CD4-positive, alpha-beta T cell treated with Interleukin-15 for 1 hour (primary cell): ENCODE results near the gene CNGB1.
"Not testable (repeated sequence)": the region's sequence is repeated elsewhere in the genome, so short reads cannot be mapped to it uniquely, and the experiment has no call there.

Experiments used
- DNase-seq: peaks from one replicate; pipeline ENCODE4 v3.0.0-alpha.2; 2020

CNGB1 gene

DNA sequence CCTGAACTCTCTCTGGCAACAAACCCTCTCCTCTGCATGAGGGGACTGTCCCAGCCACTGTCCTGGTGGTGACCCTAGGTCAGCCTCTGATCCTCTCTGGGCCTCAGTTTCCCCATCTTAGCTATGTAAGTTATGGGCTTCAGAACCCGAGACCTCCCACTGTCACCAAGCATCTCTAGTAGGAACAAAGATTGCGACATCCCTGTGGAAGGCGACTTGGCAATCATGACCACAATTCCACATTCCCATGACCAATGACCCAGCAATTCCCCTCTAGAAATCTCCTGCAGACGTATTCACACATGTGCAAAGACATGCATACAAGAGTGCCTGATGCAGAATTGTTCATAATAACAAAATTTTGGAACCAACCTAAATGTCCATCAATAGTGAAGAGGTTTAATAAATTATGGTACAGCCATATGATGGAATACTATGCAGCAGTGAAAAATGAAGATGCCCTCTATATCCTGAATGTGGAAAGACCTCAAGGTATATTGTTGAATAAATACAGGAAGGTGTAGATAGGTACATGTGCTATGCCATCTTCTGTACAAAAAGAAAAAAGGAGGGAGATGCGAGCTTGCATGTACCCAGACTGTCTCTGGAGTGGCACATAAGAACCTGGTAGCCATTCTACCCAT, 21.2 kb downstream of the CNGB1 start:
- DNase-seq = no peak

DNA sequence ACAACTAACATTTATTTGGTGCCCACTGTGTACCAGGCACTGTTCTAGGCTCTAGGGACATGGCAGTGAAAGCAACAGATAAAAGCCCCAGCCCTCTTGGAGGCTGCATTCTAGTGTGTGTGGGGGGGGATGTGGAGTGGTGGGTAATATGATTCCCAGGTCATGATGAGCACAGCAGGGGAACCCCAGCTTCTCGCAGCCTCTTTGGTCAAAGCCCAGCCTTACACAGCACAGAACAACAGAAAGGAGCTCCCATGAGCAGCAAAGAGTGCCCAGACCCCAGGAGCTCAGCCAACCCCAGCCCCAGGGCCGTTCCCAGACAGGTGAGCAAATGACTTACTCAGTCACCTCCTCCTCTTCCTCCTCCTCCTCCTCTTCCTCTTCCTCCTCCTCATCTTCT, 21.9 kb downstream of the CNGB1 start:
- no peak for DNase-seq

DNA sequence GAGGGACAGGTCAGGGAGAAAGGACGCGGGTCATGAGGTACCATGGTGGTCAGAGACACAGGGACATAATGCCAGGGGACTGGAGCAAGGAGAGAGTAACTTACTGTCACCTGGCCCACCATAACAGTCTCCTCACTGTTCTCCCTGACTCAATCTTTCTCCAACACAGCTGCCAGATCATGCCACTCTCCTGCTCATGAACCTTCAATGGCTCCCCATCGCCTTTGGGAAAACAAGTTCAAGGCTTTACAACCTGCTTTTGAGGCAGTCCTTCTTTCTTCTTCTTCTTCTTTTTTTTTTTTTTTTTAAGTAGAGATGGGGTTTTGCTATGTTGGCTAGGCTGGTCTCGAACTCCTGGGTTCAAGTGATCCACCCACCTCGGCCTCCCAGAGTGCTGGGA, 22.9 kb downstream of the CNGB1 start:
- DNase-seq = no peak

DNA sequence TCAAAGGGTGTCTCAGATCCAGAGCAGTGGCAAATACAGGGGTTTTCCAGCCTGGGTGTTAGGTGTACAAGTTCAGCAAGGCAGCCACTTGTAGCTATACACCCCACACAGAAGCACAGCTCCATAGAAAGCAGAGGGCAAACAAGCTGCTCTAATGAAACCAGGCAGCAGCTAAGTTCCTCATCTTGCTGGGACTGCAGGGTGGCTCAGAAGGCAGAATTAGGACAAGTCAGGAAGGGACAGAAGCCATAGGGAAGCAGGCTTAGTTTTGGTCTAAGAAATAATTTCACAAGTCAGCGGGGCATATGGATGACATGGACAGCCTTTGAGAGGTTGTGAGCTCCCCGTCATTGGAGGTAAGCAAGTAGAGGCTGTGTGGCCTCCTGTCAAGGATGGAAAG, 23.7 kb downstream of the CNGB1 start:
- no peak for DNase-seq

DNA sequence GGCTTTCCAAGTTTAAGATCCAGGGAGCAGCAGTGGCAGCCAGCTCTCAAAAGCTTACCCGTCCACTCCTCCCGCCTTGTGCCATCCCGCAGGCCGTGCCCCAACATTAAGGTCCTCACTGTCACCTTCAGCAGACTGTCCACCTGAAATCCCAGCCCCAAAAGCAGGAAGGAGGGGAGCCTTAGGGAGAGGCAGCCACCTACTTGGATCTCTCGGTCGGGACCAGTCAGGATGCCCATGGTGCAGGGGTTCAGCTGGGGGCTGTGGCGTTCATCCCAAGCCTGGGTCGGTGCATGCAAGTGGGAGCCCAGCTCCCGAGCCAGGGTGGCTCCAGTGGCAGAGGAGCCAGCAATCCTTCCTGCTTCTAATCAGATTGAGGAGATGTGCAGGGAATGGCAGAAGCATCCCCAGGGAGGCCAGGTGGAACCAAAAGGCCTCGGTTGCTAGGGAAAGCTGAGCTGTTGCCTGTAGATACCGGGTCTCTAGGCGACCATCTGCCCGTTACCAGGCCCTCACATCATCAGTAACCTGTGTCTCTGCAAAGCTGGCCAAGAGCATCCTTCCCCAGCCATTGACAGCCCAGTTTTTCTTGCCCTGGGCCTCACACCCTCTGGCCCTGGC, 24.6 kb downstream of the CNGB1 start:
- no peak for DNase-seq

DNA sequence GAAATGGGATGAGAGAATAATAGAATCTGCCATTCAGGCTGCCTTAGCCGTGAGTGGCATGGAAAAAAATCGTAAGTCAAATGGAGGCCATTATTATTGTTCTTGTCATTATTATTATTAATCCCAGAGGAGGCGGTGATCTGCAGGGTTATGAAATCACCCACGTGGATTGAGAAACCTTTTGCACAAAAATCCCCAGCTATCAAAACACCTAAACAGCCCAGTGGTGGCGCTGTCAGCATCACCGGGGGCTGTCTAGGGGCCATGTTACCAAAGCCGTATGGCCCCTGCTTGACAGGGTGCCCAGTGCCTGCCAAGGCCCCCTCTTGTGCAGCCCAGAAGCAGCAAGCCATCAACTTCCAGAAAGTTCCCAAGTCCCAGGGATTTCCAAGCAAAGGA, 25.2 kb downstream of the CNGB1 start:
- DNase-seq = no peak

DNA sequence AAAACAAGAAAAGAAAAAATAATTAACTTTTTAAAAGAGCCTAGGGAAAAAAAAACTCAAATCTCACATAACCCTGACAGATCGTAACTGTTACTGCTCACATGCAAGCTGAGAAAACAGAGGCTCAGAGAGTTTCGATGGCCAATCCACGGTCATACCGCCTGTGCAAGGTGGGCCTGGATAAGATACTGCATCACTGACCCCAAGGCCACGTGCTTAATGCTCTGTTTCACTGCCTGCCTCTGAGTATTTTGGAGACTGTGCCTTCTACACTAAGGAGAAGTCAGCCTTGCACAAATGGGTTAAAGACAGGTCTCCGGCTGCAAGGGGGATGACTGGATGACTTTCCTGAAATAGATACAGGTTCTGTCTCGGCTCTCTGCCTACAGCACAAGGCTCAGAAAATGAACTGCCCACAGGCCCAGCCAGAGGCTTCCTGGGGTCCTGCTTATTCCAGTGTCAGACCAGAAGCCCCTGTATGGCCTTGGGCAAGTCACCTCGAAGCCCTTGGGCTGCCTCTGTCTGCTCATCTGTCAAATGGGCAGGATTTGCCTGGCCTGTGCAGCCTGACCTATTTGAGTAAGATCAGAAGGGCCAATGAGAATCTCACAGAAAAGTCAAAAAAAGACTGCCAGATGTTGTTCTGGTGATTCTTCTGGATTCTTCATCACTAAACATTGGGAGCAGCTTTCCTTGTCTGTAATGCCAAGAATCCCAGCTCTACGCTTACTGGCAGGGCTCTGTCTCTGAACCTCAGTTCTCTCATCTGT, 25.8 kb downstream of the CNGB1 start:
- no peak for DNase-seq

DNA sequence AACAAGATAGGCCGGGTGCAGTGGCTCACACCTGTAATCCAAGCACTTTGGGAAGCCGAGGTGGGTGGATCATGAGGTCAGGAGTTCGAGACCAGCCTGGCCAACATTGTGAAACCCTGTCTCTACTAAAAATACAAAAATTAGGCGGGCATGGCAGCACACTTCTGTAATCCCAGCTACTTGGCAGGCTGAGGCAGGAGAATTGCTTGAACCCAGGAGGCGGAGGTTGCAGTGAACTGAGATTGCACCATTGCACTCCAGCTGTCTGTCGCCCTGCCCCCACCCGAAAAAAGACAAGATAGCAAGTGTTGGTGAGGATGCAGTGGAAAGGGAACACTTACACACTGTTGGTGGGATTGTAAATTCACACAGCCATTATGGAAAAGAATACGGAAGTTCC, 27.5 kb downstream of the CNGB1 start:
- DNase-seq = not testable (repeated sequence)

DNA sequence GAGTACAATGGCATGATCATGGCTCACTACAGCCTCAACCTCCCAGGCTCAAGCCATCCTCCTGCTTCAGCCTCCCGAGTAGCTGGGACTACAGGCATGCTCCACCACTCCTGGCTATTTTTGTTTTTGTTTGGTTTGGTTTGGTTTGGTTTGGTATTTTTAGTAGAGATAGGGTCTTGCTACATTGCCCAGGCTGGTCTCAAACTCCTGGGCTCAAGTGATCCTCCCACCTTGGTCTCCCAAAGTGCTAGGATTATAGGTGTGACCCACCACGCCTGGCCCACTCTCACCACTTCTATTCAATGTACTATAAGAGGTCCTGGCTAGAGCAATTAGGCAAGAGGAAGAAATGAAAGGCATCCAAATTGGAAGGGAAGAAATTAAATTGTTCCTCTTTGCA, 29.0 kb downstream of the CNGB1 start:
- DNase-seq = not testable (repeated sequence)

DNA sequence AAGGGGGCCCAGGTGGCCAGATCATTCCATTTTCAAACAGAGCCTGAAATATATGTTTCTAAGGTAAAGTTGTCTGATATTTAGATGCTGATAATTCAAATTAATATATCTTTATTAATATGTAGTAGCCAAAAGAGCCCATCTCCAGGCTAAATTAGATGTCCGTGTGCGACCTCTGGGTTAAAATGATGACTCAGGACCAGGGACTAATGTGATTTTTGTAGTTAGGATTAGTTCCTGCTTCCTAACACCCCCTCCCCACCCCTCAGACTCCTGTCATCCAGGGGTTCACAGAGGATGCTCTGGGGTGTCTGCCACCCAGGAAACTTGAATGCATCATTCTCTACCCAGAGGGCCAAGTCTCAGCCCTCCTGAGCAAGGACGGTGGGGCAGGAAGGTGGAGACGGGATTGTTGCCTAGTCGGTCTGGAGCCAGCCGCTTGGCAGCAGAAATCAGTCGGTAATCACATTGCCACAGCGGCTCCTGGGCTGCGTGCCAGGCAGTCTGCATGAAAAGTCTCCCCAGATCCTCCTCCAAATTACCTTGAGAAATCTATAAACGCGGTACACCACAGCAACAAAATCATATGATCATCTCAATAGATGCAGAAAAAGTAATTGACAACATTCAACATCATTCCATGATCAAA, 29.8 kb downstream of the CNGB1 start:
- DNase-seq = no peak

DNA sequence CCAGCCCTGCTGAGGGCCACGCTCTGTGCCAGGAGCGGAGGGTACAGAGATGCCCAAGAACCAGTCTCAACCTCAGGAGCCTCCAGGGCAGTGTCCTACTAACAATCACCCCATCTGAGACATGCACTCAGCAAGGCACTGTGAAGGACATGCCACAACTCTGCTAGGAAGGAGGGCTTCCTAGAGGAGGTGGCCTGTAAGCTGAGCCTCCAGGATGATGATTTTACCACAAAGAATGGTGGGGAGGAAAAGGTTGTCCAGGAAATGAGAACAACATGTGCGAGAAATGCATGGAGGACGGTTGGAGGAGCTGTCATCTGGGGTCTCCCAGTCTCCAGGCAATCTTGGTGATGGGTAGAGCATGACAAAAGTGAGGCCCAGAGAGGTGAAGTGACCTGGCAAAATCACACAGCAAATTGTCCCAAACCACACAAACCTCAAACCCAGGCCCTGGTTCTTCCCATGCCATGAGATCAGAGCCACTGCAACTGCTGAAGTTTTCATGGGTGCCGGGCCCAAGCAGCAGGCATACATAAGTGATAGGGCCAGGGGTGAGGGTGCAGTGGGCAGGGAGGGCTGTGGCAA, 30.5 kb downstream of the CNGB1 start:
- no peak for DNase-seq

DNA sequence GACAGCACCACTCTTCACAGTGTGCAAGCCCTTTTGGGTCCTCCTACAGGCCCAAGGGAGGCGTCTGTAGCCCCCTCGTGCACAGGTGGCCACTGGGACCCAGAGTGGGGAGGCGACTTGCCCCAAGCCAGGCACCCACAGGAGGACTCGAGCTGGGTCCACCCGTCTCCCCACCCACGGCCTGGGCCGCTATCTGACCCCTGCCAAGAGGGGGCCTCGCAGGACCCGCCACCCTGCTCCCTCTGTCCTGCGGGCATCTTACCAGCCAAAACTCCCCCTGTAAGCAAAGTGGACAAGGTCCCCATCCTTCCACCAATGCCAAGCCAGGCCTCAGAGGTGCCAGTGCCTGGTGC, 31.1 kb downstream of the CNGB1 start:
- DNase-seq = no peak

DNA sequence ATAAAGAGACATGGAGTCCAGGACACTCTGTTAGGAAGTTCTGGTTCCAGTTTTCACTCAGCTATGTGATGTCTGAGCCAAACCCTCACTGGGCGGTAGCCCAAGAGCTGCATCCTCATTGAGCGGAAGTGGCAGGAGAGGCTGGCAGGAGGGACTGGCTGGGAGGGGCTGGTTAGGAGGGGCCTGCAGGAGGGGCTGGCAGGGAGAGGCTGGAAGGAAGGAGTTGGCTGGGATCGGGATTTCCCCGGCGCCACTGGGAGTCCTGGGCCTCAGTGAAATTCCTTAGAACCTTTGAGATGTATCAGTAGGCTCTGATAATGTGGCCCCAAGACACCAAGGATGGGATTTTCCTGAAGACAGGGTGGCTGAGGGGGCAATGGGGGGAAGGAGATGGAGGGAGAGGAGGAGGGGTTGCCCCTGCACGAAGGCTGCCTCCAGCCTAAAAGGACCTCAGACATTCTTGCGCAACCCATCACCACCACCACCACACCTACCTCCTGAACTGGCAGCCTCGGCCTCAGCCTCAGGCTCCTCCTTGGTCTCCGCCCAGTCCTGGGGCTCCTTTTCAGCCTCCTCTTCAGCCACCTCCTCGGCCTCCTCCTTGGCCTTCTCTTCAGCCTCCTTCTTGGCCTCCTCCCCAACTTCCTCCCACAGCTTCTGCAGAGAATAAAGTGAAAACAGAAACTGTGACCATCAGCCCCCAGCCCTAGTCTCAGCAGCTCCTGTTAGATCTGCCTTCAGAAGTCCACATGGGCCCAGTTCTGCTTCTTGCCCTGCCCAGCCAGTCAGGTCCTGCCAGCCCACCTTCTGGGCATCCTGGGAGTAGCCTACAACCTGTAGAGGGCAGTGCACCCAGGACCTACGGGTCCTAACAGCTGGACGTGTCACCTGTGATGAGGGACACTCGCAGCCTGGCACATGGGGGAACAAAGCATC, 31.7 kb downstream of the CNGB1 start:
- no peak for DNase-seq

DNA sequence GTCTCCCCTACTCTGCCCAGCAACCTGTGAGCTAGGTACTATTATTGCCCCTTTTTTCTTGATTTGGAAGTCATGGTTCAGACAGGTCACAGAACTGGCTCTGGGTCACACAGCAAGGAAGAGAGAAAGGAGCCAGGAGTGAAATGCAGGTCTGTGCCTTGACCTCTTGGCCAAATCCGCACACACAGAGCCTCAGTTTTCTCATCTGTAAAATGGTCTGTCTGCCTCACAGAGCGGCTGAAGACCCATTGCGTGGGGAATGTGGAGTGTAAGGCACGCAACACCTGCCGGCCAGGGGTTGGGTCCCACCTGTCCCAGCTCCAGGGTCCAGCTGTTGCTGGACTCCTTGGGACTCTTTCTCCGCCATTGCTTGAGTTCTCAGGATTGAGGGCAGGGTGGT, 32.4 kb downstream of the CNGB1 start:
- DNase-seq = no peak

DNA sequence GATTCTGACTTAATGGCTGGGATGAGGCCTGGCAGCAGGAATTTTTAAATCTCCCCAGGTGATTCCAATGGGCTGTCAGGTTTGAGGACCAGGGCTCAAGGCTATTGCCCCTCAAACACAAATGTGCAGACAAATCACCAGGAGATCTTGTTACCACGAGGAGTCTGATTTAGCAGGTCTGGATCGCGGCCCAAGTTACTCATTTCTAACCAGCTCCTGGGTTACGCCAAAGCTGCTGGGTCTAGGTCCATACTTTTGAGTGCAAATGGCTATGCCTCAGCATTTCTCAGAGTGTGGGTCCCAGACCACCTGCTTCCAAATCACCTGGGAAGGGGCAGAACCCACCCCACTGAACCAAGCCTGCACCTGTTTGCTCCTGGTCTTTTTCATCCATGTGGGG, 33.1 kb downstream of the CNGB1 start:
- no peak for DNase-seq

DNA sequence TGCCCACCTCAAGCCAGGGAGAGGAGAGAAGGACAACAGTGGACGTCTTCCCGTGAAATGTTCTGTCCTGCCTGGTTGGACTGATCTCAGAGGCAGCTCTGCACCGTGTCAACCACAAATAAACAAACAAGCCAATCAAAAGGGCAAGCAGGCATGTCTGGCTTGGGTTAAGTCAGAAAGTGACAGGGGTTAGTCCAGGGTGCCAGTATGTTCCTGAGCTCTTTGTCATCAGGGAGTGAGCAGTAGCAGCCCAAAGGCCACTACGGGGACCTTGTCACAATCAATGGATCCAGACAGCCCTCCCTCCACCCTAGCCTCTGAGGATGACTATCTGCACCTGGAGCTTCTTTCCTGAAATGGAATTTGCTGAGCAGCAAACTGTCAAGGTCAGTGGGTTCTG, 35.0 kb downstream of the CNGB1 start:
- DNase-seq = no peak

DNA sequence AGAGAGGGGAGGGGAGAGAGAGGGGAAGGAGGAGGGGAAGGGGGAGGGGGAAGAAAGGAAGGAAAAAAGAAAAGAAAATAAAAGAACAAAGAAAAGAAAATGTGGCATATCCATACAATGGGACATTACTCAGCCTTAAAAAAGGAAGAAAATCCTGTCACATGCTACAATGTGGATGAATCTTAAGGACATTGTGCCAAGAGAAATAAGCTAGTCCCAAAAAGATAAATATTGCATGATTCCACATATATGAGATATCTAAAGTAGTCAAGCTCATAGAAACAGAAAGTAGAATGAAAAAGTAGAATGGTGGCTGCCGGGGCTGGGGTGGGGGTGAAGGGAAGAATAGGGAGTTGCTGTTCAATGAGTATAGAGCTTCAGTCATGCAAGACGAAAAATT, 40.4 kb downstream of the CNGB1 start:
- DNase-seq = no peak

DNA sequence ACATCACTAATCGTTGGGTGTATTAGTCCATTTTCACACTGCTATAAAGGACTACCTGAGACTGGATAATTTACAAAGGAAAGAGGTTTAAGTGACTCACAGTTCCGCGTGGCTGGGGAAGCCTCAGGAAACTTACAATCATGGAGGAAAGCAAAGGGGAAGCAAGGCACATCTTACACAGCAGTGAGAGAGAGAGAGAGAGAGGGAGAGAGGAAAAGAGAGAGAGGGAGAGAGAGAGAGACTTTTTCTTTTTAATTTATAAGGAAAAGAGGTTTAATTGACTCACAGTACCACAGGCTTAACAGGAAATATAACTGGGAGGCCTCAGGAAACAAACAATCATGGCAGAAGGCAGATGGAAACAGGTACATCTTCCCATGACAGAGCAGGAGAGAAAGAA, 41.7 kb downstream of the CNGB1 start:
- no peak for DNase-seq

DNA sequence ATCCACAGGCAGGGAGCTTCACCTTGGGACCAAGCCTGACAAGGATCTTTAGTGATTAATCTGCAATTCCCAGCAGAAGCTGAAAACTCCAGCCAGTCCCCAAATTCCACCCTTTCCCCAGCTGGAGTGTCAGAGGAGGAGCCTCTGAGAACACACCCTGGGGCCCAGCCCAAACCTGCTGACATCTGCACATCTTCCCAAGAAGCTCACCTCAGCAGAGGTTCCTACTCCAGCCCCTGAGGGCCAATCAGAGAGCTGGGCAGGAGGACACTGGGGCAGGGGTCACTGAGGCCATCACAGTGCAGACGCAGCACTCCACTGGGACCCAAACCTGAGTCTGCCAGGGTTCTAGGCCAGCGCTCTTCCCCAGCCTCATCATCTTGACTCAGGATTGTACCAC, 44.9 kb downstream of the CNGB1 start:
- no peak for DNase-seq

DNA sequence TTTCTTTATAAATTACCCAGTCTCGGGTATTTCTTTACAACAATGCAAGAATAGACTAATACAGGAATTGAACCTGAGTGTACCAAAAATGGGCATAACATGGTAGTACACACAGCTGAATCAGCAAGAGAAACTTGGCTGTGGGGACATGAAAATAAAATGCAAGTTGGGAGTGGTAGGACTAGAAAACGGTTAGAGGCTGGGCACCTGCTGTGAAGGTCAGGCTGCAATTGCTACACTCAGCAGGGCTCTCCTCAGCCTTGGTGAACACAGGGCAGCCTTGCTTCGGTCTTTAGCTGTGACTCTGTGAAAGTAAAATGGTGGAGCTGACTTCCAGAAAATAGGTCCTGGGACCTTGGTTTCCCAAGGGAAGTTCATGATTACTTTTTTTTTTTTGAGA, 45.6 kb downstream of the CNGB1 start:
- no peak for DNase-seq

DNA sequence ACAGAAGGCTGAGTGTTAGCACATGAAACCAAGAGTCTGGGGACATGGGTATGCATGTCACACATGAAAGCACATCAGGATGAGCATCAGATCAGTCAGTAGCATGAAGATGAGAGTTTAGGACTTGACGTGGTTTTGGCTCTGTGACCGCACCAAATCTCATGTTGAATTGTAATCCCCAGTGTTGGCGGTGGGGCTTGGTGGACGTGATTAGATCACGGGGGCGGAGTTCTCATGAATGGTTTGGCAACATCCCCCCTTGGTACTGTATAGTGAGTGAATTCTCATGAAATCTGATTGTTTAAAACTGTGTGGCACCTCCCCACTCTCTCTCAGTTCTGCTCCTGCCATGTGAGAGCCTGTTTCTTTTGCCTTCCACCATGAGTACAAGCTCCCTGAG, 46.4 kb downstream of the CNGB1 start:
- DNase-seq = no peak

DNA sequence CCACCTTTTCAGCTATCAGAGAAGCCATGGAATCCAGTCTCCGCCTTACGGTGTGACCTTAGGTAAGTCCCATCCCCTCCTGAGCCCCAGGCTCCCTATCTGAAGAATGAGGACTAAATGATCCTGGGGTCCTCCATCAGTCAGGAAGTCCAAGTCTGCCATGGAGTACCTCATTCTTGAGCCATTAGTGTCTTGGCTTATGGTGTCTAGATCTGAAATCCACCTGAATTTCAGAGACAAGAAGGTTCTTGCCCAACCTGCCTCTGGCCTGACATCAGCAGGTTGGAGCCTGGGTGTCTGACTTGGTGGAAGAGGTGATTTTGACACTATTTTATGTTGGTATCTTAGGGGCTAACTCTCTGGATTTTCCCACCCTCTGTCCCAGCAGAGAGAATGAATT, 47.1 kb downstream of the CNGB1 start:
- no peak for DNase-seq

DNA sequence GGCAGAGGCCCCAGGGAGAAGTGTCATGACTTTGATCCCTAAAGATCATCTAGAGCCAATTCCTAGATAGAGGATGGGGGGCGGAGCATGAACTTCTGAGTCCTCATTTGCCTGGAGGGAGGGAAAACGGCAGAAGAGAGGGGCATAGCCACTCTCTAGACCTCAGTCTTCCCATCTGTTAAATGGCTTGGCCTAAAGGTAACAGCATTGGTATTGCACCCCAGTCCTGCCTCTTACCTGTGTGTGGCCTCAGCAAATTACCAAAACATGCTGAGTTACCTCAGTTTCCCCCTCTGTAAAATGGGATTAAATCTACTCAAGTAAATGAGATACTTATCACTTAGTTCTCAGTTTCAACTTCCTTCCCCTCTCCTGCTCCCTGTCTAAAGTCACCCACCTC, 47.5 kb downstream of the CNGB1 start:
- DNase-seq = no peak
